HepG2 (cell line): ENCODE measurements around the gene CD248. TPM values are rescaled to one million over a fixed set of nuclear protein-coding genes. Genes with fewer than 3 reads are reported as not detected.
A peak's percentile ranks its signal among the peaks of the same experiment; 100 is the strongest.

ENCODE experiments used
- FOXA3 ChIP-seq: IDR thresholded peaks from 2 replicates; pipeline ENCODE4 v1.6.1; 2016; ENCODE audit warnings: missing genetic modification reagents, missing compliant biosample characterization
- GLI4 ChIP-seq: sonication (generic); formaldehyde crosslinking; IDR thresholded peaks from 2 replicates; pipeline ENCODE4 v1.5.1; 2020; ENCODE audit warnings: missing genetic modification reagents, mild to moderate bottlenecking, moderate library complexity, borderline replicate concordance
- HOXA3 ChIP-seq: sonication (generic); formaldehyde crosslinking; IDR thresholded peaks from 2 replicates; pipeline ENCODE4 v1.5.0; 2020; ENCODE audit warnings: missing genetic modification reagents
- KLF12 ChIP-seq: sonication (generic); formaldehyde crosslinking; IDR thresholded peaks from 2 replicates; pipeline ENCODE4 v1.4.0; 2020; ENCODE audit warnings: missing genetic modification reagents, borderline replicate concordance
- NR2C2 ChIP-seq: sonication (generic); formaldehyde crosslinking; IDR thresholded peaks from 2 replicates; pipeline ENCODE4 v1.4.0; 2020; ENCODE audit warnings: missing genetic modification reagents, mild to moderate bottlenecking, moderate library complexity, borderline replicate concordance
- RBM22 ChIP-seq: fragments of 200-400 bp; formaldehyde crosslinking; optimal IDR thresholded peaks from 2 replicates; pipeline ENCODE3; 2017; ENCODE audit warnings: mild to moderate bottlenecking, low read length, moderate library complexity
- SALL2 ChIP-seq: sonication (generic); formaldehyde crosslinking; IDR thresholded peaks from 2 replicates; pipeline ENCODE4 v1.8.1; 2023; ENCODE audit warnings: mild to moderate bottlenecking, missing genetic modification reagents, inconsistent platforms
- THAP11 ChIP-seq: IDR thresholded peaks from 2 replicates; pipeline ENCODE4 v1.6.1; 2016; ENCODE audit warnings: missing biosample characterization, missing genetic modification reagents
- ZBTB20 ChIP-seq: sonication (generic); formaldehyde crosslinking; IDR thresholded peaks from 2 replicates; pipeline ENCODE4 v1.8.1; 2023; ENCODE audit warnings: missing genetic modification reagents, low read depth, mild to moderate bottlenecking, borderline replicate concordance
- ZBTB8A ChIP-seq: sonication (generic); formaldehyde crosslinking; IDR thresholded peaks from 2 replicates; pipeline ENCODE4 v1.4.0; 2020; ENCODE audit warnings: mild to moderate bottlenecking, low read depth, missing genetic modification reagents, borderline replicate concordance
- ZNF232 ChIP-seq: sonication (generic); formaldehyde crosslinking; IDR thresholded peaks from 2 replicates; pipeline ENCODE4 v1.4.0; 2020; ENCODE audit warnings: missing genetic modification reagents, borderline replicate concordance
- ZNF256 ChIP-seq: sonication (generic); formaldehyde crosslinking; conservative IDR thresholded peaks from 2 replicates; pipeline ENCODE4 v1.4.0; 2020; ENCODE audit warnings: missing genetic modification reagents
- ZNF362 ChIP-seq: sonication (generic); formaldehyde crosslinking; IDR thresholded peaks from 2 replicates; pipeline ENCODE4 v1.4.0; 2020; ENCODE audit warnings: missing genetic modification reagents, mild to moderate bottlenecking, borderline replicate concordance
- ZNF430 ChIP-seq: sonication (generic); formaldehyde crosslinking; IDR thresholded peaks from 2 replicates; pipeline ENCODE4 v1.9.0; 2021; ENCODE audit warnings: mild to moderate bottlenecking, missing genetic modification reagents
- ZNF691 ChIP-seq: sonication (generic); formaldehyde crosslinking; IDR thresholded peaks from 2 replicates; pipeline ENCODE4 v1.4.0; 2020; ENCODE audit warnings: missing genetic modification reagents, low read depth, mild to moderate bottlenecking, borderline replicate concordance
- polyA plus RNA-seq, 8 experiments: library from polyadenylated mRNA; depleted of rRNA in 3 of 8; stranded (reverse) in 7 of 8; unstranded in 1 of 8; fragments of >200 nt; fragmentation: Illumina TruSeq in 4 of 8; extraction: Trizol in 4 of 8; gene quantifications; 2 replicates each; pipeline versions ENCODE4 v1.2.1 to v1.2.3, GENCODE V29; 2011 to 2016; ENCODE audit warnings: low read depth in 4 of 8, missing spikeins in 1 of 8, mixed read lengths in 1 of 8; ENCODE audit not compliant: insufficient read depth in 1 of 8
- total RNA-seq, 5 experiments: library from RNA; depleted of rRNA; stranded (reverse); fragments of >200 nt; fragmentation: Illumina TruSeq; extraction: Trizol; gene quantifications; 2 replicates each; pipeline ENCODE4 v1.2.3, GENCODE V29; 2016; ENCODE audit warnings: low read depth in 1 of 5
- TF ChIP-seq, protein P1 (sequence below): sonication (generic); formaldehyde crosslinking; IDR thresholded peaks from 2 replicates; pipeline ENCODE4; 2020; ENCODE audit warnings: missing genetic modification reagents, mild to moderate bottlenecking, borderline replicate concordance
- TF ChIP-seq, protein P2 (sequence below): sonication (generic); formaldehyde crosslinking; IDR thresholded peaks from 2 replicates; pipeline ENCODE4 v1.4.0; 2020; ENCODE audit warnings: mild to moderate bottlenecking, low read depth, missing genetic modification reagents
- TF ChIP-seq, protein P3 (sequence below): sonication (generic); formaldehyde crosslinking; IDR thresholded peaks from 2 replicates; pipeline ENCODE4 v1.9.0; 2022; ENCODE audit warnings: low read depth, missing genetic modification reagents

The CD248 gene
- total and polyA plus RNA-seq, 2 of the 13 experiments (the other 11 are each of a cell fraction or from before 2014, with no cell fraction given) = 0.25 to 0.35 TPM

GRCh38 chr11:66268244-66268951 lies 48.4 kb downstream of the CD248 start, which contains the start of gene RAB1B (continued):
- no peak for TF ChIP-seq ZNF362 (CRISPR knock-in tag)
- no peak for TF ChIP-seq SALL2 (CRISPR knock-in tag)
- TF ChIP-seq, protein P1, sequence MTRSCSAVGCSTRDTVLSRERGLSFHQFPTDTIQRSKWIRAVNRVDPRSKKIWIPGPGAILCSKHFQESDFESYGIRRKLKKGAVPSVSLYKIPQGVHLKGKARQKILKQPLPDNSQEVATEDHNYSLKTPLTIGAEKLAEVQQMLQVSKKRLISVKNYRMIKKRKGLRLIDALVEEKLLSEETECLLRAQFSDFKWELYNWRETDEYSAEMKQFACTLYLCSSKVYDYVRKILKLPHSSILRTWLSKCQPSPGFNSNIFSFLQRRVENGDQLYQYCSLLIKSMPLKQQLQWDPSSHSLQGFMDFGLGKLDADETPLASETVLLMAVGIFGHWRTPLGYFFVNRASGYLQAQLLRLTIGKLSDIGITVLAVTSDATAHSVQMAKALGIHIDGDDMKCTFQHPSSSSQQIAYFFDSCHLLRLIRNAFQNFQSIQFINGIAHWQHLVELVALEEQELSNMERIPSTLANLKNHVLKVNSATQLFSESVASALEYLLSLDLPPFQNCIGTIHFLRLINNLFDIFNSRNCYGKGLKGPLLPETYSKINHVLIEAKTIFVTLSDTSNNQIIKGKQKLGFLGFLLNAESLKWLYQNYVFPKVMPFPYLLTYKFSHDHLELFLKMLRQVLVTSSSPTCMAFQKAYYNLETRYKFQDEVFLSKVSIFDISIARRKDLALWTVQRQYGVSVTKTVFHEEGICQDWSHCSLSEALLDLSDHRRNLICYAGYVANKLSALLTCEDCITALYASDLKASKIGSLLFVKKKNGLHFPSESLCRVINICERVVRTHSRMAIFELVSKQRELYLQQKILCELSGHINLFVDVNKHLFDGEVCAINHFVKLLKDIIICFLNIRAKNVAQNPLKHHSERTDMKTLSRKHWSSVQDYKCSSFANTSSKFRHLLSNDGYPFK (CRISPR knock-in tag) = peak; percentile 93
- TF ChIP-seq HOXA3 = peak; percentile 97
- peak; percentile 75; the same call in 1 of the 2 replicates for TF ChIP-seq NR2C2 (CRISPR knock-in tag)
- peak; percentile 97 for TF ChIP-seq THAP11 (CRISPR knock-in tag)
- TF ChIP-seq GLI4 (CRISPR knock-in tag) = no peak
- TF ChIP-seq FOXA3 (CRISPR knock-in tag) = peak; percentile 40; the same call in 1 of the 2 replicates
- no peak for TF ChIP-seq ZBTB20 (CRISPR knock-in tag)
- no peak for TF ChIP-seq KLF12 (CRISPR knock-in tag)
- TF ChIP-seq ZNF430 (CRISPR knock-in tag) = peak; percentile 65; the same call in 1 of the 2 replicates
- no peak for TF ChIP-seq ZNF232 (CRISPR knock-in tag)
- no peak for TF ChIP-seq RBM22
- no peak for TF ChIP-seq ZNF256
- TF ChIP-seq, protein P2, sequence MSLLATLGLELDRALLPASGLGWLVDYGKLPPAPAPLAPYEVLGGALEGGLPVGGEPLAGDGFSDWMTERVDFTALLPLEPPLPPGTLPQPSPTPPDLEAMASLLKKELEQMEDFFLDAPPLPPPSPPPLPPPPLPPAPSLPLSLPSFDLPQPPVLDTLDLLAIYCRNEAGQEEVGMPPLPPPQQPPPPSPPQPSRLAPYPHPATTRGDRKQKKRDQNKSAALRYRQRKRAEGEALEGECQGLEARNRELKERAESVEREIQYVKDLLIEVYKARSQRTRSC = no peak
- no peak for TF ChIP-seq ZNF691 (CRISPR knock-in tag)
- TF ChIP-seq ZBTB8A (CRISPR knock-in tag) = no peak
- TF ChIP-seq, protein P3, sequence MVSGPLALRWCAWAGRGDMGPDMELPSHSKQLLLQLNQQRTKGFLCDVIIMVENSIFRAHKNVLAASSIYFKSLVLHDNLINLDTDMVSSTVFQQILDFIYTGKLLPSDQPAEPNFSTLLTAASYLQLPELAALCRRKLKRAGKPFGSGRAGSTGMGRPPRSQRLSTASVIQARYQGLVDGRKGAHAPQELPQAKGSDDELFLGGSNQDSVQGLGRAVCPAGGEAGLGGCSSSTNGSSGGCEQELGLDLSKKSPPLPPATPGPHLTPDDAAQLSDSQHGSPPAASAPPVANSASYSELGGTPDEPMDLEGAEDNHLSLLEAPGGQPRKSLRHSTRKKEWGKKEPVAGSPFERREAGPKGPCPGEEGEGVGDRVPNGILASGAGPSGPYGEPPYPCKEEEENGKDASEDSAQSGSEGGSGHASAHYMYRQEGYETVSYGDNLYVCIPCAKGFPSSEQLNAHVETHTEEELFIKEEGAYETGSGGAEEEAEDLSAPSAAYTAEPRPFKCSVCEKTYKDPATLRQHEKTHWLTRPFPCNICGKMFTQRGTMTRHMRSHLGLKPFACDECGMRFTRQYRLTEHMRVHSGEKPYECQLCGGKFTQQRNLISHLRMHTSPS (CRISPR knock-in tag) = no peak
